ENCODE data around the gene SLC8A2. TPM values are rescaled to one million over a fixed set of nuclear protein-coding genes. Genes with fewer than 3 reads are reported as not detected.
A peak's percentile ranks its signal among the peaks of the same experiment; 100 is the strongest.
"Not testable (repeated sequence)": the region's sequence is repeated elsewhere in the genome, so short reads cannot be mapped to it uniquely, and the experiment has no call there.

SLC8A2 gene
- total RNA-seq, 2 donors from 2014 or later, result 2.5 to 3.6 TPM

DNA sequence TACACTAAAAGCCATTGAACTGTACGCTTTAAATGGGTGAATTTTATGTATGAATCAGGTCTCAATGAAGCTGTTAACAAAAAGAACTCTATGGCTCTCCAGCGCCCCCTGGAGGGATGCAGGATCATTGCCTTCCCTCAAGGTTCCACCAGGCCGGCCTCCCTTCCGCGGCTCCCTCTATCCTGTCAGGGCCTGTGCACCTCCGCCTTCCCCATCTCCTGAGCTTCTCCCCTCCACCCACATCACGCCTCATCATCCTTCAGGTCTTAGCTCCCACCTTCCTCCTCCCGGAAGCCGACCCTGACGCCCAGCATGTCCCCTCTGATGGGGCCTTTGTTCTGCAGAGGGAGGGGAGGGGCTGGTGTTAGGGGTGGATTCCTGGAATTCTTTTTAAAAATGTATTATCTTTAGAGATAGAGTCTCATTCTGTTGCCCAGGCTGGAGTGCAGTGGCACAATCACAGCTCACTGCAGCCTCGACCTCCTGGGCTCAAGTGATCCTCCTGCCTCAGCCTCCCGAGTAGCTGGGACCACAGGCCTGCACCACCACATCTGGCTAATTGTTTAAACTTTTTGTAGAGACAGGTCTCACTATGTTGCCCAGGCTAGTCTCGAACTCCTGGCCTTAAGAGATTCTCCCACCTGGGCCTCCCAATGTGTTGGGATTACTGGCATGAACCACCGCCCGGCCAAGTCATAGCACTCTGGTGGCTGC is 80.0 kb downstream of the SLC8A2 start:
- Histone ChIP-seq H3K27me3 (ENCODE audit: control insufficient read depth, insufficient read depth, low read length, poor library complexity, severe bottlenecking) (no peaks in the 10 kb centered on the region), H3K4me3 (ENCODE audit: low read length) (peak overlapping the region; percentile 45), H3K27ac (ENCODE audit: low read depth, low read length) (no peak overlapping the region), H3K36me3 (ENCODE audit: control insufficient read depth, insufficient read depth, low read length) (no peaks in the 10 kb centered on the region), H3K9me3 (ENCODE audit: control insufficient read depth, low read length) (no peaks in the 10 kb centered on the region), H3K4me1 (ENCODE audit: control insufficient read depth, insufficient read depth, low read length) (no peaks in the 10 kb centered on the region), H3K9ac (ENCODE audit: extremely low read depth, low read length, poor library complexity, severe bottlenecking) (no peak overlapping the region)
- Mint-ChIP-seq H3K4me1 (peaks cover 31% of the 10 kb centered on the region), H3K27ac (peak overlapping the region; percentile 82), H3K9me3 (peaks cover 33% of the 10 kb centered on the region), H3K36me3 (ENCODE audit: low read depth) (peaks cover 25% of the 10 kb centered on the region), H3K27me3 (ENCODE audit: insufficient read depth) (no peaks in the 10 kb centered on the region), H3K4me3 (no peak overlapping the region)
- TF ChIP-seq, protein P1, sequence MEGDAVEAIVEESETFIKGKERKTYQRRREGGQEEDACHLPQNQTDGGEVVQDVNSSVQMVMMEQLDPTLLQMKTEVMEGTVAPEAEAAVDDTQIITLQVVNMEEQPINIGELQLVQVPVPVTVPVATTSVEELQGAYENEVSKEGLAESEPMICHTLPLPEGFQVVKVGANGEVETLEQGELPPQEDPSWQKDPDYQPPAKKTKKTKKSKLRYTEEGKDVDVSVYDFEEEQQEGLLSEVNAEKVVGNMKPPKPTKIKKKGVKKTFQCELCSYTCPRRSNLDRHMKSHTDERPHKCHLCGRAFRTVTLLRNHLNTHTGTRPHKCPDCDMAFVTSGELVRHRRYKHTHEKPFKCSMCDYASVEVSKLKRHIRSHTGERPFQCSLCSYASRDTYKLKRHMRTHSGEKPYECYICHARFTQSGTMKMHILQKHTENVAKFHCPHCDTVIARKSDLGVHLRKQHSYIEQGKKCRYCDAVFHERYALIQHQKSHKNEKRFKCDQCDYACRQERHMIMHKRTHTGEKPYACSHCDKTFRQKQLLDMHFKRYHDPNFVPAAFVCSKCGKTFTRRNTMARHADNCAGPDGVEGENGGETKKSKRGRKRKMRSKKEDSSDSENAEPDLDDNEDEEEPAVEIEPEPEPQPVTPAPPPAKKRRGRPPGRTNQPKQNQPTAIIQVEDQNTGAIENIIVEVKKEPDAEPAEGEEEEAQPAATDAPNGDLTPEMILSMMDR (conservative IDR thresholded peaks at IDR 0.05), result peak; percentile 96
- 43 to 54% methylated on average over 9 to 13 of the region's 15 CpGs for WGBS, 2 experiments (ENCODE audit: insufficient coverage in 1 of 2, insufficient read length in 1 of 2)
- peak; percentile 98 for DNase-seq

DNA sequence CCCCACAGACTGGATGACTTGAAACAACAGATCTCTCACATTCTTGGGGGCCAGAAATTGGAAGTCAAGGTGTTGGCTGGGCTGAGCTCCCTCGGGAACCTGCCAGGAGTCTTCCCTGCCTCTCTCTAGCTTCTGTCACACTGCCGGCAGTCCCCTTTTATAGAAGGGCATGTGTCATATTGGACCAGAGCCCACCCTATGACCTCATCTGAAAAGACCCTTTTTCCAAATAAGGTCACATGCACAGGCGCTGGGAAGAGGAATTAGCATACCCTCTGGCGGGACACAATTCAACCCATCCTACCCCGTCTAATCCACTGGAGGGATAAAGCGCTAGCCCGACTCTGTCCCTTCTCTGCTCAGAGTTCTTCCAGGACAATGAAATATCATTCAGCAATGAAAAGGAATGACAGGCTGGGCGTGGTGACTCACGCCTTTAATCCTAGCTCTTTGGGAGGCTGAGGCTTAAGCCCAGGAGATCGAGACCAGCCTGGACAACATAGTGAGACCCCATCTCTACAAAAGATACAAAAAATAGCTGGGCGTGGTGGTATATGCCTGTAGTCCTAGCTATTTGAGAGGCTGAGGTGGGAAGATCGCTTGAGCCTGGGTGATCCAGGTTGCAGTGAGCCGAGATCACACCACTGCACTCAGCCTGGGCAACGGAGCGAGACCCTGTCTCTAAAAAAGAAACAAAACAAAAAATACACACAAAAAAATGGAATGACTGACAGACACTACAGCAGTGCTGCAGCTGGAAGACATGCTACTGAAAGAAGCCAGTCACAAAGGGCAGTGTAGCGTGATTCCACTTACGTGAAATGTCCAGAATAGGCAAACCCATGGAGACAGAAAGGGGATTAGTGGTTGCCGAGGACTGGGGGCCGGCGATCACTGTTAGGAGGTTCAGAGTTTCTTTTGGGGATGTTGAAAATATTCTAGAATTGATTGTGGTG is 80.9 kb downstream of the SLC8A2 start:
- no peak overlapping the region for H3K27ac ChIP-seq (ENCODE audit: low read depth, low read length)
- TF ChIP-seq, protein P1 (conservative IDR thresholded peaks at IDR 0.05), result no peak
- peaks cover 23% of the 10 kb centered on the region for H3K36me3 Mint-ChIP-seq (ENCODE audit: low read depth)

DNA sequence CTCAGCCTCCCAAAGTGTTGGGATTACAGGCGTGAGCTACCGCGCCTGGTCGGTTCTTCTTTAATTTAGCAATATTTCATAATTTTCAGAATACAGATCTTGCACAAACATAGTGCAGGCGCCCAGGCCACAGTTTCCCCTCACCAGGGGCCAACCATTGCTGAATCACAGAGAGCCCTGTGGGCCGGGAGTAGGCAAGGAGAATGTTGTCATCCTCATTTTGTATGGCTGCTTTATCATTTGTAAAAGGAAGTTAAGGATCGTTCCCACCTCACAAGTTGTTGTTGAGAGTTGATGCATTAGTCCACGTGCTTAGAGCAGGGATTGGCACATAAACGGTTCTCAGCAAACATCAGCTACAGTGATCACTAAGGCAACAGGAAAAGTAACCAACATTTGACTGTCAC is 82.5 kb downstream of the SLC8A2 start:
- H3K9ac ChIP-seq (ENCODE audit: extremely low read depth, low read length, poor library complexity, severe bottlenecking), result no peak overlapping the region
- H3K4me1 ChIP-seq (ENCODE audit: control insufficient read depth, insufficient read depth, low read length), result no peaks in the 10 kb centered on the region
- H3K4me3 Mint-ChIP-seq, result no peak overlapping the region
- peak overlapping the region; percentile 64 for H3K27ac Mint-ChIP-seq
- H3K27me3 Mint-ChIP-seq (ENCODE audit: insufficient read depth), result no peaks in the 10 kb centered on the region
- H3K9me3 Mint-ChIP-seq, result peaks cover 29% of the 10 kb centered on the region
- 89% methylated on average over 5 to 9 of the region's 9 CpGs for WGBS, 2 experiments (ENCODE audit: insufficient coverage in 1 of 2, insufficient read length in 1 of 2)
- H3K36me3 ChIP-seq (ENCODE audit: control insufficient read depth, insufficient read depth, low read length), result no peaks in the 10 kb centered on the region
- H3K4me3 ChIP-seq (ENCODE audit: low read length), result no peak overlapping the region
- H3K9me3 ChIP-seq (ENCODE audit: control insufficient read depth, low read length), result no peaks in the 10 kb centered on the region
- no peak overlapping the region for H3K27ac ChIP-seq (ENCODE audit: low read depth, low read length)
- H3K4me1 Mint-ChIP-seq, result peaks cover 8% of the 10 kb centered on the region
- H3K27me3 ChIP-seq (ENCODE audit: control insufficient read depth, insufficient read depth, low read length, poor library complexity, severe bottlenecking), result no peaks in the 10 kb centered on the region
- H3K36me3 Mint-ChIP-seq (ENCODE audit: low read depth), result peaks cover 21% of the 10 kb centered on the region
- DNase-seq, result no peak
- TF ChIP-seq, protein P1 (conservative IDR thresholded peaks at IDR 0.05), result no peak

More for the DNA sequence above, 80.9 kb downstream of the SLC8A2 start:
- Mint-ChIP-seq H3K4me3 (no peak overlapping the region), H3K27ac (peak overlapping the region; percentile 82), H3K9me3 (peaks cover 33% of the 10 kb centered on the region), H3K4me1 (peaks cover 25% of the 10 kb centered on the region), H3K27me3 (ENCODE audit: insufficient read depth) (no peaks in the 10 kb centered on the region)
- H3K9ac ChIP-seq (ENCODE audit: extremely low read depth, low read length, poor library complexity, severe bottlenecking), result no peak overlapping the region
- H3K27me3 ChIP-seq (ENCODE audit: control insufficient read depth, insufficient read depth, low read length, poor library complexity, severe bottlenecking), result no peaks in the 10 kb centered on the region
- H3K4me1 ChIP-seq (ENCODE audit: control insufficient read depth, insufficient read depth, low read length), result no peaks in the 10 kb centered on the region
- H3K4me3 ChIP-seq (ENCODE audit: low read length), result no peak overlapping the region
- H3K36me3 ChIP-seq (ENCODE audit: control insufficient read depth, insufficient read depth, low read length), result no peaks in the 10 kb centered on the region
- 87 to 92% methylated on average over 10 to 18 of the region's 20 CpGs for WGBS, 2 experiments (ENCODE audit: insufficient coverage in 1 of 2, insufficient read length in 1 of 2)
- no peaks in the 10 kb centered on the region for H3K9me3 ChIP-seq (ENCODE audit: control insufficient read depth, low read length)
- DNase-seq, result peak; percentile 50

DNA sequence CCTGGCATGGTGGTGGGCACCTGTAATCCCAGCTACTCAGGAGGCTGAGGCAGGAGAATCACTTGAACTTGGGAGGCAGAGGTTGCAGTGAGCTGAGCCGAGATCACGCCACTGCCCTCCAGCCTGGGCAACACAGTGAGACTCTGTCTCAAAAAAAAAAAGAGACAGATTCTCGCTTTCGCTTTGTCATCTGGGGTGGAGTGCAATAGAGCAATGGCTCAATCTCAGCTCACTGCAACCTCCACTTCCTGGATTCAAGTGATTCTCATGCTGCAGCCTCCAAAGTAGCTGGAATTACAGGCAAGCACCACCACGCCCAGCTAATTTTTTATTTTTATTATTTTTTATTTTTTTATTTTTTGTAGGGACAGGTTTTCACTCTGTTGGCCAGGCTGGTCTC is 83.0 kb downstream of the SLC8A2 start:
- H3K27me3 ChIP-seq (ENCODE audit: control insufficient read depth, insufficient read depth, low read length, poor library complexity, severe bottlenecking); H3K4me3 Mint-ChIP-seq; H3K36me3 ChIP-seq (ENCODE audit: control insufficient read depth, insufficient read depth, low read length); DNase-seq; H3K27ac ChIP-seq (ENCODE audit: low read depth, low read length); H3K4me1 Mint-ChIP-seq; H3K9me3 ChIP-seq (ENCODE audit: control insufficient read depth, low read length); H3K4me3 ChIP-seq (ENCODE audit: low read length); H3K4me1 ChIP-seq (ENCODE audit: control insufficient read depth, insufficient read depth, low read length); H3K27me3 Mint-ChIP-seq (ENCODE audit: insufficient read depth); H3K27ac Mint-ChIP-seq; H3K9ac ChIP-seq (ENCODE audit: extremely low read depth, low read length, poor library complexity, severe bottlenecking): not testable (repeated sequence)
- H3K9me3 Mint-ChIP-seq, result peaks cover 24% of the 10 kb centered on the region
- WGBS, 2 experiments (ENCODE audit: insufficient coverage in 1 of 2, insufficient read length in 1 of 2), result 95% methylated on average over 4 of the region's 5 CpGs
- H3K36me3 Mint-ChIP-seq (ENCODE audit: low read depth), result peaks cover 19% of the 10 kb centered on the region

DNA sequence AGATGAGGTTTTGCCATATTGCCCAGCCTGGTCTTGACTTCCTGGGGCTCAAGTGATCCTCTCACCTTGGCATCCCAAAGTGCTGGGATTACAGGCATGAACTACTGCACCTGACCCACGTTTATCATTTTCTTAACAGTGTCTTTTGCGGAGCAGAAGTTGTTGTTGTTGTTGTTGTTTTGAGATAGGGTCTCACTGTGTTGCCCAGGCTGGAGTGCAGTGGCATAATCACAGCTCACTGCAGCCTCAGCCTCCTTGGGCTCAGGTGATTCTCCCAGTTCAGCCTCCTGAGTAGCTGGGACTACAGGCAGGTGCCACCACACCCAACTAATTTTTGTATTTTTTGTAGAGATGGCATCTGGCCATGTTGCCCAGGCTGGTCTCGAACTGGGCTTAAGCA is 84.1 kb downstream of the SLC8A2 start:
- not testable (repeated sequence) for DNase-seq; H3K4me1 ChIP-seq (ENCODE audit: control insufficient read depth, insufficient read depth, low read length); H3K36me3 ChIP-seq (ENCODE audit: control insufficient read depth, insufficient read depth, low read length); H3K36me3 Mint-ChIP-seq (ENCODE audit: low read depth); H3K27ac ChIP-seq (ENCODE audit: low read depth, low read length); H3K4me1 Mint-ChIP-seq; H3K27me3 Mint-ChIP-seq (ENCODE audit: insufficient read depth); H3K4me3 Mint-ChIP-seq; H3K27me3 ChIP-seq (ENCODE audit: control insufficient read depth, insufficient read depth, low read length, poor library complexity, severe bottlenecking); H3K27ac Mint-ChIP-seq; H3K4me3 ChIP-seq (ENCODE audit: low read length); H3K9me3 ChIP-seq (ENCODE audit: control insufficient read depth, low read length); H3K9ac ChIP-seq (ENCODE audit: extremely low read depth, low read length, poor library complexity, severe bottlenecking)
- peaks cover 13% of the 10 kb centered on the region for H3K9me3 Mint-ChIP-seq
- 80 to 96% methylated on average over 1 to 3 of the region's 3 CpGs for WGBS, 2 experiments (ENCODE audit: insufficient coverage in 1 of 2, insufficient read length in 1 of 2)

All from endodermal cell (in vitro differentiated cells).